Fibroblast of skin of scalp (primary cell): ENCODE data around the gene ENPP1.

Experiments
- DNase-seq: peaks from one replicate; pipeline ENCODE4 v3.0.0-alpha.2; 2013

The ENPP1 gene

DNA sequence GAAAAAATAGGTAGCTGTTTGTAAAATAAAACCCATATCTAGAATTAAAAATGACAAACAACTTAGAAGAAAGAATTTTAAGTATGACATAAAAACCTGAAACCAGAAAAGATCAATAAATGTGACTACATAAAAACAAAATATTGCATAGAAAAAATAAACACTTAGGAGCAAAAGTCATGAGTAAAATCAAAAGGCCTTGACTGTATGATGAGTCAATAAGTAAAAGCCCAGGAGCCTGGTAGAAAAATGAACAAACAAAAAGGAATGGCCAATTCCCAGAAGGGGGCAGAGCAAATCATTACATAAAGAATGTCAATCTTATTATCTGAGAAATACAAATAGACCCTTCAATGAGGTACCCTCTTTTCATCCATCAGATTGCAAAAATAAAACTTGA is 20.7 kb upstream of the ENPP1 start:
- DNase-seq: peak; percentile 27

DNA sequence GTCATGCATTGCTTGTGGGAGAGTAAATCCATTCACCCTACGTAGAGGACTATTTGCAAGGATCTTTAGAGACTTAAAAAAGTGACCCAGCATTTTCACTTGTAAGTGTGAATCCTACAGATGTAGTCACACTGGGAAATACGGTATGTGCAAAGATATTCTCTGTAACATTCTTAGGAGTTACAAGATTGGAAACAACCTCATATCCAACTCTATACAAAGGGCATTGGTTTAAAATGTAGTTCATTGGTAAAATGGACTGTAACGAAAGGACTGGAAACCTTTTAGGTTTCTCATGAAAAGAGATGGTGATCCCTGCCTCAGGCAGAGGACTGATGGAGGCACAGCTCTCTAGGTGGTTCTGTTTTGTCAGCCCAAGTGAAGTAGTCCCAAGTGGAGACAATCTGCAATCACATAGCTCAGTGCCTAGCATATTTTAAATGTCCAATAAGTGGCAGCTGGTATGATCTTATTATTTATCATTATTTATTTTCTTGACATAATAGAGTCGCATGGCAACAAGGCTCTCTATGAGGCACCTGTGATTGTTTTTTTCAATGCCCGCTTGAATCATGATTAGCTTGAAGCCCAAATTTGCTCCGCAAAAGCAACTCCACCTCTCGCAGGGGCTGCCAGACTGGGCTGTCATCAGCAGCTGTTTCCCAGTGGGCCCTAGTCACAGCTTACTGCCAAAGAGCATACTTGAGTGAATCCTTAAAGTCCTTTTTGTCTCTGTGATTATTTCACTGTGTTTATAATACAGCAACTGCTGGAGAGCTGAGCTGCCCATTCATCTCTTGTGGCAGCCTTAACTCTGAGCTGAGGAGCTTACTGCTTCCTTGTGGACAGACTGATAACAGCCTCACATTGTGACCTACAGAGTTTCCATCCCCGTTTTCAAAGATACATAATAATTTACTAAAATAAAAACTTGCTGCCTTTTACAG is 19.8 kb upstream of the ENPP1 start:
- peak; percentile 27 for DNase-seq

DNA sequence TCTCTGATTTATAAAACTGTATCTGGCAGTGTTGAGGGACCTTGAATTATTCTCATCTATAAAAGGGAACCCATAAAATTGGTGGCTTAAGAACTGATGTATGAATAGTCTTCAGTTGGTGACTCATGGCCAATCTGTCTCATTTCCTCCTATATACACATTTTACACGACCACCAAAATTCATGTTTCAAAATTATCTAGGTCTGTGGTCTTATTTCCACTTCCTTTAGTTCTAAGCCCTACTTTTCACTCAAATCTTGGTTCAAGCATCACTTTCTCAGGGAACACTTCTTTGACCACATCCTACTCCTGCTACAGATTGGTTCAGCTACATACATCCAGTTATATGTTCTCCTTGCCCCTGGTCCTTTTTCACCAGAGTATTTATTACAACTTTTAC is 18.6 kb upstream of the ENPP1 start:
- DNase-seq: no peak

DNA sequence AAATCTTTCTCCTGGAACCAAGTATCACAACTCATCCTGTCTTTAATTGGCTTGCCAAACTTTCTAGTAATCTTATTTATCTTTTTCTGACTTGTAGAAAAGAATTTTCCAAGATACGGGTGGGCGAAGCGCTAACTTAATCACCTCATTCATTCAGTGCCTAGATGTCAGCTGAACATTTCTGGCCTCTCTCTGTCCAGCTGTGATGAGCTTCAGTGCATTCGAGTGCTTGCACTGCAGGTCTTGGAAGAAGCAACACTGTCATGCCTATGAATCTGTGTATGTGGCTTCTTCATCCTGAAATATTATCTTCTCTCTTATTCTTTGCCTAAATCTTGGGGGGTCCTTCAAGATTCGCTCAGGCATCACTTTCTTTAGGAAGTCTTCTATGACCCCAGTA is 16.3 kb upstream of the ENPP1 start:
- no peak for DNase-seq

DNA sequence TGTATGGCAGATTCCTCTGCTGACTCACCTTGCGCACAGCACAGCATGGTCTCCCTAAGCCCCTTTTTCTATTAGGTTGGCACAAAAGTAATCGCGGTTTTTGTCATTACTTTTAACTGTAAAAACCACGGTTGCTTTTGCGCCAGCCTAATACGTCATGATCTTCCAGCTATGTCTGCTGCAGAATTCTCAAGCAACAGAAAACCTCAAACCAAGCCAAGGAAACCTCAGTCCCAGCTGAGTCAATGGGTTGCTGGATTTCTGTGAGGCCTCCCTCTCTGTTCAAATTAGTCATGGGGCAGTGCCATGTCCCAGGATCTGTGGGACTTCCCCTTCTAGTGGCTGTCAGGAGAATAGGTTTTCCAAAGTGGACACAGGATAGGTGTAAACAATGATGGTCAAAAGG is 15.7 kb upstream of the ENPP1 start:
- peak; percentile 36 for DNase-seq

DNA sequence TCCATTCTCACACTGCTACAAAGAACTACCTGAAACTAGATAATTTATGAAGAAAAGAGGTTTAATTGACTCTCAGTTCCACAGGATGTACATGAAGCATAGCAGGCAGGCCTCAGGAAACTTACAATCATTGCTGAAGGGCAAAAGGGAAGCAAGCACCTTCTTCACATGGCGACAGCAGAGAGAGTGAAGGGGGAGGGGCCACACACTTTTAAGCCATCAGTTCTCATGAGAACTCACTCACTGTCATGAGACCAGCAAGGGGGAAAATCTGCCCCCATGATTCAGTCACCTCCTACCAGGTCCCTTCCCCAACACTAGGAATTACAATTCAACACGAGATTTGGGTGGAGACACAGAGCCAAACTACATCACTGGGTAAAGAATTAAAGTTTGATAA is 12.5 kb upstream of the ENPP1 start:
- DNase-seq: no peak

DNA sequence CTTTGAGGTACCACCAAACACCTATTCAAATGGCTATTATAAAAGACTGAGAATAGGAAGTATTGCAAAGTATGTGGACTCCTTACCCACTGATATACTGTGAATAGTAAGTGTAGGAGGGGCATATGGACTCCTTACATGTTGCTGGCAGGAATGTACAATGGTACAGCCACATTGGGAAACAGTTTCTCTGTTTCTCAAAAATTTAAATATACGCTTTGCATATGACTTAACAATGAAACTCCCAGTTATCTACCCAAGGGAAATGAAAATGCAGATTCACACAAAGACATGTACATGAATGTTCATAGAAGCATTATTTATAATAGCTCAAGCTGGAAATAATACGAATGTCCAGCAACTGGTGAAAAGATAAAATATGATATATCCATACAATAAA is 5.5 kb upstream of the ENPP1 start:
- DNase-seq: no peak

DNA sequence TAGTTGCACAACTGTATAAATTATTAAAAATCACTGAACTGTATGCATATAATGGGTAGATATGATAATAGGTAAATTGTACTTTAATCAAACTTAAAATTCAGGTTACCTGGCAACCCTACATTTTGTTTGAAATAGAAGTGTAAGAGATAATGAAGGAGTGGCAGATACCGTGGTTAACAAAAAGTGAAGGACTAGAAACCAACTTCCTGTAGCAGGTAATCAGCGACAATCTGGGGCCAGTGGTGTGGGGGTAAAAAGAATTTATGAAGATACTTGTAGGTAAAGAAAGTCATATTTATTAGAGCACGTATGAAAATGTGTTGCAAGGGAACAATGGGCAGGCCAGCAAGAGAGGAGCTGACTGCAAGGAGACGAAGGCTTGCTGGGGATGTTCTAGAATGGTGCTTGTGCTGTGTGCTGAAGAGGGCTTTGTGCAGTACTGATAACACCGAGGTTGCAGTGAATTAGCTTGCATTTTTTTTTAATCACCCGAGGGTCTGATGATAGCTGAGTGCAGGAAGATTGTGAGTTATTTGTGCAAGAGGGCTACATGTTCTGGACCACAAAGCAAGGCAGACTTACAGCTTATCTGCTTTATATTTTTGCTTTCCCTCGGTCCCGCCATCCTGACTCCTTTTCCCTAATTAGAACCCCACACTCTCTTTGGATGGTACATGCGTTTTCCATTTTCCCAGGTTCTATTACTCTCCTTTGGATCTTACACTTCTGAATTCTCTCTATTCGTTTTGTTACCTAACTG is 4.6 kb upstream of the ENPP1 start:
- DNase-seq: no peak

DNA sequence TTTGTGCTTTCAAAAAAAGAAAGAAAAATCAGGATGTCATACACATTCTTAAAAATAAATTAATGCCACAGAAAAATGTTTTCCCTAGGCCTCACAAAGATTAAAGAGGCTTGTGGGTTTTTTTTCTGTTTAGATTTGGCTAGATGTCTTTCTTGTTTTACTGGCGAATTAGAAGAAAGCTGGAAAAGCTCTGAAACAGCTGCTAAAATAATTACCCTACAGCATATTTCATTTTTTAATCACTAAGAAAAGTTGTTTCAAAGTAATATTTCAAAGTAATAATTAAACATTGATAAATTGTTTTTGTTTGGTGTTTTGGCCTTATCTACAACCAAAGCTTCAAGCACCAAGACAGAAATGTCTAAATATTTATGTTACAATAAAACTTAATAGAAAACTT is 3.7 kb upstream of the ENPP1 start:
- DNase-seq: no peak

DNA sequence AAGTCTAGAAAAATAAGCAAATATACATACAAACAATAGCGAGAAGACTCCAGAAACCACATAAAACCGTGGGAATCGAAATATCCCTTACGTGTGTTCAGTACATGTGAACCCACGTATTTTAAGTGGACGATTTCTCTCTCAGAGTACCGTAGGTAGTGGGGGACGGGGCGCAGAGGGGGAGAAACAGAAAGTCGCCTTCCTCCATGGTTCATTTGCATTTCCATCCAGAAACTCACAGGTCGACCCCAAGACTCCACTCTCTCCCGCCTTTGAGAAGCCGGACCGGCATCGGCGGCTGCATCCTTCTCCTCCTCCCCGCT is 538 bp upstream of the ENPP1 start:
- no peak for DNase-seq

DNA sequence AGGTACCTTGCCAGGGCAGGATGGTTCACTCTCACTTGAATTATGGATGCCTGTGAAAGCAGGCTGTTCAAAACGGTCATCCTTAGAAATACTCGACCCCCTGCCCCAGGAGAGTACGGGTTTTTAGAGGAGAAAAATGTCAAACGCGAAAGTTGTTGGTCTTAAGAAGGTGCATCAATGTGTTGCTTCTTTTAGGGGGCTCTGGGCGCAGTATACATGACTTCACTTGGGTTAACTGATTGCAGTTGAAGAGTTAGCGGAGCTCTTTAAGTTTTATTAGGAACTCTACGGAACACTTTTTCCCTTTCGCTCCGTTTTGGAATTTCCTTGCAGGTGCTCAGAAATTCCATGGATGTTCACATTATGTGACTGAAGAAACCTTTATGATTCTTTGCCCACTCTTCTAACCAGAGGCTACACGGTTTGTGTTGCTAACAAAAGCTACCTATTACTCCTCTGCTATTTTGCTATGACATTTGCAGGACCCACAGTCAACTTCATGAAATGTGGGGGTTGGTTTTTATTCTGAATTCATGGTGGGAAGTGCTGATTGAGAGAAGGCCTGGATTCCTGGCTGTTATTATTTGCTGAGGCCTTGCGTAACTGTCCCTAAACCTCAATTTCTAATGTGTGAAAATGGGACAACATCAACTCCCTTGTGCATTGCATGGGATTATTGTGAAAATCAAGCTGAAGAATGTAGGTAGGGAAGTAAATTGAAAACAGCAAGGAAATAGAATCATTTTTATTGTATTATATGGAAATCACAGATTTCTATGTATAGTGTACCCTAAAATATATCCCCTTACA is 845 bp downstream of the ENPP1 start:
- no peak for DNase-seq

DNA sequence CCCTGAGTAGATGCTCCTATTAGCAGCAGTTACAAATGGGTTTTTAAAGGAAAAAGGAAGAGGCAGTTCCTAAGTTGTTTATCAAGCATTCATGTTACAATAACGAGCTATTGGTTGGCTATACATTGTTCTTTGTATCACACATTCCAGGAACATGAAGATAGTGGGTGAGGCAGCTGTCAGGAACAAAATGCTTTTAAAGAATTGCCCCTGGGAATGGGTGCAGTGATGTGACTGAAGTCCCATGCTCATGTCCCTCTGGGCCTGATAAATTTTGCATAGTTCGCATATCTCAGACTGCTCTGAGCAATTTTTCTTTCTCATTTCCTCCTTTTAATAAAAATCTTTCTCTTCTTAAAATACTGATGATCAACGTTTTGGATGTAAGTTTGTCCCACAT is 3.7 kb downstream of the ENPP1 start:
- DNase-seq: no peak

DNA sequence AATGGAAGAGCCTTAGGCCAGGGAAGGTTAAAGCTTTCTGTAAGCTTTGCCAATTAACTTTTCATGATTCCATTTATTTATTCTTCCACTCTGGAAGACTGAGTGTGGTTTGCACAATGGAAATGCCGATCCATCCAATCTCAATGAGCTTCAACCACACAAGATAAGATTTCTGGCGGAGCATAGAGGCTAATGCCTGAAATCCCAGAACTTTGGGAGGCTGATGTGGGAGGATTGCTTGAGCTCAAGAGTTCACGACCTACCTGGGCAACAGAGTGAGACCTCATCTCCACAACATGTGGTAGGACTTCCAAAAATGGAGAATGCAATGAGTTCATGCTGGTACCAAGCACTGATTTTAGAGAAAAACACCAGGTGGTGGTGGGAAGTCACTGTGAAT is 6.2 kb downstream of the ENPP1 start:
- no peak for DNase-seq

DNA sequence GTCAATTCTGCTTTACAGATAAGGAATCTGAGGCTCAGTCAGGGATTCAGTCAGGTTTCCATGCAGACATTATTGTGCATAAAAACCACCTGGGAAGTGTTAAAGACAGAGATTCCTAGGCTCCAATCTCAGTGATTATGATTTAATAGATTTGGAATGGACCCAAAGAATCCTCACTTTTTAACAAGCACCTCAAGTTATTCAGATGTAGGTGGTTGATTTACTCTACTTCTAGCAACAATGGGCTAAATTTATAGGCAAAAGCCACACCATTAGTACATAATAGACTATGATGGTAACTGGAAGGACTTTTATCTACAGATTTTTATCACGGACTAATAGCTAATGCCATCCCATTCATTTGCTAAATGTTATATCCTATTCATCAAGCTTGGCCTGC is 9.0 kb downstream of the ENPP1 start:
- DNase-seq: no peak

DNA sequence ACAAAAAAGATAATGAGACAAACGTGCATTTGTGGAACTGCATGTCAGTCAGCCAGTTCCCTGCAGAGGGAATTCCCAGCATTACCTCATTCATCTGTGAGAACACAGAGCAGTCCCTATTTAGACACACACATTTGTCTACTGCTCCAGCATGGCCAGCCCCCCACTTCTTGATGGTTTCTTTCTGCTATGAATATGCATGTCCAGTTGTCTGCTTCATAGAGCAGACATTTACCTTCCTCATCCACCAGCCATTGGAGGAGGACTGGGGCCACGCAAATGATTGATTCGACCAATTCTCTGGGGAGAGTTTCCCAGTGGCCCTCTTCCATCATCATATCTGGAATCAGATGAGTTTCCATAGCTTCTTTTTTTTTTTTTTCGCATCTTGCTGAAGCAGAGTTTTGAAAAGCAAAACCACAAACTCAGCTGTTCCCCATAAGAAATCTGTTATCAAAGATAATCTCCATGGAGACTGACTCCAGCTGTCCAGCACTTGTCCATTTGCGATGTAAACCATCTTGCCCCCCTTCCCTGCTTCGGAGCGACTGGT is 11.8 kb downstream of the ENPP1 start:
- peak; percentile 51 for DNase-seq

DNA sequence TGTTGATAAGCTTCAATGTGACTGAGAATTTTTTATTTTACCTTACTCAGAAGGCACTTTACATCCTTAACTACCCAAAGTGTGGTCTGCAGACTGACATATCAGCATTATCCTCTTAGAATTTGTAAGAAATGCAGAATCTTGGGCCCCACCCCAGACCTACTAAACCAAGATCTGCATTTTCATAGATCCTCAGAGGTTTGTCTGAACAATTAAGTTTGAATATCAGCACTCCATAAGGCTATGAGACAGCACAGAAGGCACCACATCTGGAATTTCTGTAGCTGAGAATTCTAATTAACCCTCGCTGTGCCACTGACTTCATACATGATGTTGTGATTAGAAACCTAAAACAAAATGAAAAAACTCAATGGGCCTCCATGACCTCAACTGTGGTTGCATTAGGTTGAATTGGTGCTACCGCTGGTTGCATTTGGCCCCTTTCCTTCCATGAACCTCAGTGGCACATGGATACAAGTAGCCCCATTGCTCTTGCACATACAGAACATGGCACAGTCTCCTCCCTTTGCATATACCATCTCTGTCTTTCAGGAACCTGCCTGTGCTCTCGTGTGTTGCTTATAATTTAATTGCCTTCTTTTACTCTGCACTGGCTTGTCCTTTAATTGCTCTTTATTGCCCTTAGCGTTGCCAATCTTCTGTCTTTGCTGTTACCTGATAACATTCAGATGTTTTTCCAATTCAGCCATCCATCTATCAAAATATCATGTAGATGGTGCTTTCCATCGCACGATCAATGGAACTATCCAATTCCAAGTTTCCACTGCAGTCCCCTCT is 13.4 kb downstream of the ENPP1 start:
- DNase-seq: no peak

DNA sequence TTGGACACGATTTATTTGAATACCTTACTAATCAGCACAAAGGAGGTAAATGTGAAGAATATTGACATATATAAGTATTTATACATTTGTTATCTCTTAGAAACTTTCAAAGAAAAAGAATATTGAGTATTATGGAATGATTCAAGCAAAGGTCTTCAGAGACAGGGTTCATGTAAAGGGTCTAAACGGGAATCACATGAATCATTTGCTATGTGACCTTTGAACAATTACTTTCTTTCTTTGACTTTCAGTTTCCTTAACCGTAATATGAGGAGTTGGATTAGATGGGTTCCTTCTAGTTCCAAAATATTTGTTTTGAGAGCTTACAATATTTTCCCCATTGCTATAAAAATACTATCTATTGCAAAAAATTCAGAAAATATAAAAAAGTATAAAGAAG is 14.3 kb downstream of the ENPP1 start:
- no peak for DNase-seq

DNA sequence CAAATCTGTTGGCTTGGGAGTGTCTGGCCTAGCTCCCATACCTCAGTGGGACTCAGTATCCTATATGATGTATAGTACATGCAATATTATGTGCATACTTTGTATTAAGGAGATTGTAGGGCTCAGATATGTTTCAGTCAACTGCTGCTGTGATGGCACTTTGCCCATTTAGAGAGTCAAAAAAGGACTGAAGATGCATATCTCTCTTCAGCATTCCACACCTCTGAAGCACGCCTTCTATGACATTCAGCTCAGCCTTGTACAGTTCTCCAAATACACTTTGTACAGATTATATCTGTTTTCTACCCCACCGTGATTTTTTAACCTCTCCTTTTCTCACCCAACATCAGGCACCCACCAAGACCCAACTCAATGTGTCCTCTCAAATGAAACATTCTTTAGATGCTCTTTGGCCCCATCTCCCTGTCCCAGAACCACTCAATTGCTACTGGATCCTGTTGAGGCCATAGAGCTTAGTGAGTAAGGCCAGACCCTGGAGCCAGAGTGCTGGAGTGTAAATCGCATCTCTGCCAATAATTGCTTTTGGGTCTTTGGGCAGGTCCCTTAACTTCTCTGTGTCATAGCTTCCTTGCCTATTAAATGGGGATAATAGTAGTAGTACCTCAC is 15.6 kb downstream of the ENPP1 start:
- peak; percentile 19 for DNase-seq

DNA sequence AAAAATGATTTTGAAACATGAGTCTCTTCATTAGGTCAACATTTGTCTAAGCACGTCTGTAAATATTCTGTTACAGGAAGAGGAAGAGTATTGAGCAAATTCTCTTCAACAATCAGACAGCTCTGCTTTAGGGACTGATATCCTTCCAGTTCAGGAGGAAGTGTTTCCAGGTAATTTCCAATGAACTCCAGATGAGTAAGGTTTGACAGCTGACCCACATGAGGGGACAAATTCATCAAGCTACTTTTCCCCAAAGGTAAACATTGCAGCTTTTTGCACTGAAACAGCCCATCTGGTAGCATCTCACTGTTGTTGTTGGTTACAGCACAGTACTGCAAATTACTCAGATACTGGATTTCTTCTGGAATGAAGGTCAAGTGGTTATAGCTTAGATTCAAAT is 18.1 kb downstream of the ENPP1 start:
- no peak for DNase-seq

DNA sequence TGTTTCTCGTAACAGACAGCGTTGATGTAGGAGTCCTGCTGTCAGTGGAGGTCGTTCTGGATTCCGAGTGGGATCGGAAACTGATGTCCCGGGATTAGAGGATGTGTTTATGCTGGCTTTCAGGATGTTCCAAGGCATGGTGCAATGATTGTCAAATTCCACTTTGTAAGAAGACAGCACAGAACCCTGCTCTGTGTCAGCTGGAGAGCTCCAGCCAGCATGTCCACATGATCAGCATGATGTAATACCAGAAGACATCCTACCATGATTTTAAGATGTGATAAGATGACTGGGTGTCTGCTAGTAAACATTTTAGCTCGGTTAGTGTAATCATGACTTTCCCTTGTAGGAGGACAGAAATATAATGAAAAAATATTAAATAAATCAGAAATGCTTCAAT is 20.3 kb downstream of the ENPP1 start:
- no peak for DNase-seq

DNA sequence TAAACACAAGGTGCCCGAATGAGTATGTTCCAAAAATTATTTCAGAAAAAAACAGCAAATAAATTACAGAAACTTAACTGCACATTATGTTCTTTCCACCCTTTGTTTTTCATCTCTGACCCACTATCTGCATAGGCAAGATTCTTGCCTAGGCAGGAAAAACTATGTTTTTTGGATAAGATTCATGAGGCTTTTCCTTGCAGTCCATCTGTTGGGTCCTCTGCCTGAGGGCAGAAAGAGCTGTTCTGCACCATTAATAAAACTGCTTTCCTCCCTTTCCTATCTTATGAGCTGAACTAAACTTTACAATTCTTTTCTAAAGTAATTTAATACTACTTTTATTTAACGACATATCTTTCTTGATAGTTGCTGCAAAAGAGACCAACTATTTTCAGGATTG is 21.1 kb downstream of the ENPP1 start:
- DNase-seq: no peak

DNA sequence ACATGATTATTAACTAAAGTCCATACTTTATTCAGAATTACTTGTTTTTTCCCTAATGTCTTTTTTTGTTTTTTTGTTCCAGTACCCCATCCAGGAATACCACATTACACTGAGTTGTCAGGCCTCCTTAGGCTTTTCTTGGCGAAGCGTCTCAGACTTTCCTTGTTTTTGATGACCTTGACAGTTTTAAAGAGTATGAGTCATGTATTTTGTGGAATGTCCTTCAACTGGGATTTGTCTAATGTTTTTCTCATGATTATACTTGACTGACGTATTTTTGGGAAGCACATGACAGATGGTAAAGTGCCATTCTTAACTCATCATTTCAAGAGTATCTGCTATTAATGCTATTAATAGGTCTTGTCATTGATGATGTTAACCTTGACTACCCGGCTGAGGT is 23.6 kb downstream of the ENPP1 start:
- peak; percentile 46 for DNase-seq
